ENCODE data around the gene LDHB.
"Not testable (repeated sequence)": the region's sequence is repeated elsewhere in the genome, so short reads cannot be mapped to it uniquely, and the experiment has no call there.

LDHB gene

GRCh38 chr12:21607701-21608100 is 49.9 kb downstream of the LDHB start:
- DNase-seq (ENCODE audit: low read depth in 2 of 2), result no peak

GRCh38 chr12:21606175-21606574 is 51.5 kb downstream of the LDHB start:
- no peak for DNase-seq (ENCODE audit: low read depth in 2 of 2)

GRCh38 chr12:21604245-21605101 is 53.2 kb downstream of the LDHB start, which contains the start of gene GYS2:
GYS2 (minus strand) TSS chr12:21604847; CDS start chr12:21604592, 255 bp downstream.
- no peak for DNase-seq (ENCODE audit: low read depth in 2 of 2)

- DNase-seq (ENCODE audit: low read depth in 2 of 2), result no peak
Observed at GRCh38 chr12:21602774-21603173, 54.9 kb downstream of the LDHB start.

GRCh38 chr12:21600196-21600595 is 57.4 kb downstream of the LDHB start:
- DNase-seq (ENCODE audit: low read depth in 2 of 2), result no peak

GRCh38 chr12:21599143-21599999 is 58.3 kb downstream of the LDHB start:
- DNase-seq (ENCODE audit: low read depth in 2 of 2), result no peak

GRCh38 chr12:21598651-21599050 is 59.0 kb downstream of the LDHB start:
- no peak for DNase-seq (ENCODE audit: low read depth in 2 of 2)

GRCh38 chr12:21595356-21595755 is 62.3 kb downstream of the LDHB start:
- DNase-seq (ENCODE audit: low read depth in 2 of 2), result not testable (repeated sequence)

- no peak for DNase-seq (ENCODE audit: low read depth in 2 of 2)
Observed at GRCh38 chr12:21585485-21585884, 72.2 kb downstream of the LDHB start.
